GM06990 (cell line): ENCODE results near the gene CYS1.

ENCODE experiments used
- DNase-seq: peaks from one replicate; pipeline ENCODE4 v3.0.0-alpha.2; 2011; ENCODE audit not compliant: insufficient read length; ENCODE audit errors: extremely low read depth
- H3K27me3 ChIP-seq: replicated peaks from 2 replicates; pipeline ENCODE4 v1.6.0; 2011; ENCODE audit warnings: low read length; ENCODE audit not compliant: control insufficient read depth, insufficient read depth
- H3K36me3 ChIP-seq: 2 replicates; pipeline ENCODE4 v1.5.1; 2011; ENCODE audit warnings: low read length; ENCODE audit not compliant: control insufficient read depth, insufficient read depth
- H3K4me3 ChIP-seq: replicated peaks from 2 replicates; pipeline ENCODE4 v1.5.1; 2011; ENCODE audit warnings: low read depth, mild to moderate bottlenecking, control low read depth, low read length
- CTCF ChIP-seq: IDR thresholded peaks from 2 replicates; pipeline ENCODE4 v1.5.1; 2011; ENCODE audit warnings: low read length, control low read depth, mild to moderate bottlenecking, inconsistent platforms; ENCODE audit not compliant: insufficient read depth, poor library complexity, severe bottlenecking

The CYS1 gene

DNA sequence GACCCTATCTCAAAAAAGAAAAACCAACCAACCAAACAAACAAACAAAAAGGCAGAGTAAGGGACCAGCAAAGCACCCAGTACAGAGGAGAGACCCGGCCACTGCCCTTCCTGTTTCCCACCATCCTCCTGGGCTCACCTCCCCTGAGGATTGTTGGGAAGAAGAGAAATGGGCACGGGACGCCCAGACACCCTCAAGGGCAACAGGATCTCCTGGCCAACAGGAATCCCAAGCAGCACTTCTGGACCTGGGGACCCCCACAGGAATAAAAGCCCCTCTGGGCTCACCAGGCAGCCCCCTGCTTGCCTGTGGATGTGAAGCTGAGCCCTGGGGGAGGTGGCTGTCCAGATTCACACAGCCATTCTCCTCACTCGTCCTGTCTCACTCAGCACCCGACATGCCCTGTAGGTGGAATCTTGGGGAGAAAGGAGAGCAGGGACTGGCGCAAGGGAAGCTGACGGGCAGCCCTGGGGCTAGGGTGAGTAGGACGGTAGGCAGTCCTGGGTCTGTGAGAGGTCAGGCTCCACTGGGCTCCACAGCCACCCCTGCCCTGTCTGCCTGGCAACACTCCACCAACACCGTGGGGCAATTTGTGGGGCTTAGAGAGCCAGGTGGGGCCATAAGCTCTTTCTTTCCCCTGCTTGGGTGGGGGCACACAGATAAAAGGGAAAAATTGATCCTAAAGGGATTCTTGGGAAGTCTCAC is 18.8 kb downstream of the CYS1 start:
- DNase-seq = no peak
- H3K36me3 ChIP-seq = no peaks in the 10 kb centered on the region; the same call in 1 of the 2 replicates
- TF ChIP-seq CTCF = no peak
- H3K4me3 ChIP-seq = no peak overlapping the region
- H3K27me3 ChIP-seq = no peaks in the 10 kb centered on the region

DNA sequence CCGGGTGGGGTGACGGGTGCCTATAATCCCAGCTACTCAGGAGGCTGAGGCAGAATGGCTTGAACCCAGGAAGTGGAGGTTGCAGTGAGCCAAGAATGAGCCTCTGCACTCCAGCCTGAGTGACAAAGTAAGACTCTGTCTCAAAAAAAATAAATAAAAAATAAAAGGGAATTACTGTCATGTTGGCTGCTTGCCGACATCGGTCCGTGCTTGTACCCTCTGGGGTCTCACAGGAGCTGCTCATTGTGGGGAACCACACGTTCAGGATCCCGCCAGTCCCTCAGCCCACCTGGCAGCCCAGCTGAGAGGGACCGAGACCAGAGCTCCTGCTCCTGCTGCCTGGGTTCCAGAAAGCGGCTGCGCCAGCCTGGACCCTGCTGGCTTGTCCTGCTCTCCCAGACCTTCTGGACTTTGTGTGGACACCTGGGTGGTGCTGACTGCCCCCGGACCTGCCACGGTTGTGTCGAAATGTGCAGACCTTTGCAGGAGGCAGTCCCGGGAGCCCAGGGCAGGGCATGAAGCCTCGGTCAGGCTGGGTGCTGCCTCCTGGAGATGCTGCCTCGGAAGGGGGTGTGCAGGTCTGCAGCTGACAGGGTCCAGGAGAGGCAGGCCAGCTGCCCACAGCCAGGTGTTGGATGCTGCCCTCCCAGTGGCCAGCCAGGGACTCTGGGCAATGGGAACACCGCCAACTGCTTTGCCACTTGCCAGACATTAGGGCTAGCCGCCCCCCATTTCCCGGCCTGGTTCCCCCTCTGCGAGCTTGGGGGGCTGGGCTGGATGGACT is 20.5 kb downstream of the CYS1 start:
- H3K4me3 ChIP-seq = no peak overlapping the region
- H3K27me3 ChIP-seq = no peaks in the 10 kb centered on the region
- no peaks in the 10 kb centered on the region for H3K36me3 ChIP-seq
- no peak for TF ChIP-seq CTCF
- no peak for DNase-seq

DNA sequence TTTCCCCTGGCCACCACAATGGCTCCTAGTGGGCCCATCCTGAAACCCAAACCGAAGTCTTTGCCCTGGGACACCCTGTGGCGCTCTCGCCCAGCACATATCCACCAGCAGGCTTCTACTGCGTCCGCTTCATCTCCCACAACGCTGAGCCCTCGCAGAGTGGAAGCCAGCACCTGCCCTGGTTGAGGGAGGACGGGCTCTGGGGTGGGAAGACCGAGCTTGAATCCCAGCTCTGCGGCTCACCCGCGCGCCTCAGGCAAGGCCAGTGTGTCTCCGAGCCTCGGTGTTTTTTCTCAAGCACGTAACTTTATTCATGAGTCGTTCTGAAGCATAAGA is 21.2 kb downstream of the CYS1 start:
- TF ChIP-seq CTCF = no peak
- H3K4me3 ChIP-seq = no peak overlapping the region
- no peak for DNase-seq
- no peaks in the 10 kb centered on the region for H3K36me3 ChIP-seq
- H3K27me3 ChIP-seq = no peaks in the 10 kb centered on the region

DNA sequence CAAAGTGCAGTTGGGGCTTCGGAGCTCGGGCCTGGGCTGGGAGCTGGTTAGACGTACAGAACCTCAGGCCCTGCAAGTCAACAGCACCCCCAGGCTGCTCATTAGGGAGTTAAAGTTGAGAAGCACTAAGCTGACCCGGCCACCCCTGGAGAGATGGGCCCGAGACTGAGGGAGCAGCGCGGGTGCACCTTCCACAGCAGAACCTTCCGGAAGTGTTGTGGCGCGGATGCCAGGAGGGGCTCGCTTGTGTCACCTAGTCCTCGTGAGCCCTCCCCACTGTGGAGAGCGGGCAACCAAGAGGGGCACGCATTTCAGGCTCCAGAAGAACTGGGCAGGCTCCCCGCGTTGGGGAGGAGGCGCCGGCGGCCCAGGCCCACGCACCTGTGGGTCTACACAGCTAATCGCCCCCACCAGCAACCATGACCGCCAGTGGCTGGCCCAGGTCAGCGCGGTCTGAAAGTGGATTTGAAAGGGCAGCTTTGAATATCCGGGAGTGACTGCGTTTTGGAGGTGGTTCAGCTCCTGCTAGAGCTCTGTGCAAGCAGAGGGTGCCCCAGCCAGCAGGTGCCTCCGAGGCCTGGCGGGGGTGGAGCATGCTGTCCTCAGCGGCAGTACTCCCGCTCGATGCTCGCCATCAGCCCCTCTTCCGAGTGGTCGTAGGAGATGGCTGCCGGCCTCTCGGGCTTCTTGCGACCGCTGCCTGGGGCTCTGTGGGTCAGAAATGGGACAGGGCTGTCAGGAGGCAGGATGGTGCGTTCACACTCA is 21.8 kb downstream of the CYS1 start:
- no peak overlapping the region for H3K4me3 ChIP-seq
- DNase-seq = no peak
- H3K27me3 ChIP-seq = no peaks in the 10 kb centered on the region
- no peak for TF ChIP-seq CTCF
- H3K36me3 ChIP-seq = no peaks in the 10 kb centered on the region

GRCh38 chr2:10057231-10058107 is 22.7 kb downstream of the CYS1 start:
- Histone ChIP-seq H3K36me3 (no peaks in the 10 kb centered on the region), H3K27me3 (no peaks in the 10 kb centered on the region), H3K4me3 (no peak overlapping the region)
- no peak for TF ChIP-seq CTCF
- DNase-seq = no peak
